Astrocyte of the cerebellum (primary cell): ENCODE results near the gene PMS1.

ENCODE experiments used
- DNase-seq: peaks from one replicate; pipeline ENCODE4 v3.0.0-alpha.2; 2011; ENCODE audit warnings: low read depth
- H3K4me3 ChIP-seq: 2 replicates; pipeline ENCODE4 v1.5.1; 2011; ENCODE audit warnings: mild to moderate bottlenecking, low read depth, low read length, moderate library complexity
- in situ Hi-C: cut with HindIII; loops from 2 replicates; pipeline ENCODE4 v1.10.0; 2017; ENCODE audit warnings: low sequenced_read_pairs
- TF ChIP-seq, protein P1 (sequence below): IDR thresholded peaks from 2 replicates; pipeline ENCODE4 v1.5.1; 2012; ENCODE audit warnings: low read length, low read depth, moderate library complexity, mild to moderate bottlenecking; ENCODE audit errors: missing control alignments

The PMS1 gene

DNA sequence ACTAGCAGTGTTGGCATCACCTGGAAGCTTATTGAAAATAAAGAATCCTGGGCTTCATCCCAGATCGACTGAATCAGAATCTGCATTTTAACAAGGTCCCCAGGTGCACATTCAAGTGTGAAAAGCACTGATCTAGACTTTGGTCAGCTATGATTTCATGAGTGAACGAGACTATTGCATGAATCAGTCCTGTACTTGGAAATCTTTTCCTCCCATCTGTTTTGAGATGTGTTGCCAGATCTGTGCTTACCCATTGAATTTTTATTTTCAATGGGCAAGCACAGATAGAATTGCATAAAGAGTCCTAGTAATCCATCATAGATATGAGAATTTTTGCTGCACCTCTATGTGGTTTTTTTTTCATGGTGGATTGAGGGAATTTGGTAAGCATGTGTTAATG, 64.0 kb downstream of the PMS1 start:
- DNase-seq = peak; percentile 5
- in situ Hi-C loops = no loop called here
- no peak overlapping the region for H3K4me3 ChIP-seq
- TF ChIP-seq, protein P1, sequence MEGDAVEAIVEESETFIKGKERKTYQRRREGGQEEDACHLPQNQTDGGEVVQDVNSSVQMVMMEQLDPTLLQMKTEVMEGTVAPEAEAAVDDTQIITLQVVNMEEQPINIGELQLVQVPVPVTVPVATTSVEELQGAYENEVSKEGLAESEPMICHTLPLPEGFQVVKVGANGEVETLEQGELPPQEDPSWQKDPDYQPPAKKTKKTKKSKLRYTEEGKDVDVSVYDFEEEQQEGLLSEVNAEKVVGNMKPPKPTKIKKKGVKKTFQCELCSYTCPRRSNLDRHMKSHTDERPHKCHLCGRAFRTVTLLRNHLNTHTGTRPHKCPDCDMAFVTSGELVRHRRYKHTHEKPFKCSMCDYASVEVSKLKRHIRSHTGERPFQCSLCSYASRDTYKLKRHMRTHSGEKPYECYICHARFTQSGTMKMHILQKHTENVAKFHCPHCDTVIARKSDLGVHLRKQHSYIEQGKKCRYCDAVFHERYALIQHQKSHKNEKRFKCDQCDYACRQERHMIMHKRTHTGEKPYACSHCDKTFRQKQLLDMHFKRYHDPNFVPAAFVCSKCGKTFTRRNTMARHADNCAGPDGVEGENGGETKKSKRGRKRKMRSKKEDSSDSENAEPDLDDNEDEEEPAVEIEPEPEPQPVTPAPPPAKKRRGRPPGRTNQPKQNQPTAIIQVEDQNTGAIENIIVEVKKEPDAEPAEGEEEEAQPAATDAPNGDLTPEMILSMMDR = no peak

- H3K4me3 ChIP-seq = no peak overlapping the region
- in situ Hi-C loops = no loop called here
- DNase-seq = no peak
- TF ChIP-seq, protein P1 = no peak
Measured at GRCh38 chr2:189849550-189849949, 65.3 kb downstream of the PMS1 start.

- H3K4me3 ChIP-seq = no peak overlapping the region
- DNase-seq = no peak
- TF ChIP-seq, protein P1 = no peak
- in situ Hi-C loops = no loop called here
Measured at GRCh38 chr2:189851174-189851826, 67.0 kb downstream of the PMS1 start.

DNA sequence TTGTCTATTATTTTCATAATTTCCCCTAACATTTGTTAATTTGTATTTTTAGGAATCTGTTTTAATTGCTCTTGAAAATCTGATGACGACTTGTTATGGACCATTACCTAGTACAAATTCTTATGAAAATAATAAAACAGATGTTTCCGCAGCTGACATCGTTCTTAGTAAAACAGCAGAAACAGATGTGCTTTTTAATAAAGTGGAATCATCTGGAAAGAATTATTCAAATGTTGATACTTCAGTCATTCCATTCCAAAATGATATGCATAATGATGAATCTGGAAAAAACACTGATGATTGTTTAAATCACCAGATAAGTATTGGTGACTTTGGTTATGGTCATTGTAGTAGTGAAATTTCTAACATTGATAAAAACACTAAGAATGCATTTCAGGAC, 69.9 kb downstream of the PMS1 start:
- H3K4me3 ChIP-seq = no peak overlapping the region
- DNase-seq = no peak
- in situ Hi-C loops = no loop called here
- TF ChIP-seq, protein P1 = no peak

GRCh38 chr2:189854940-189855339, 70.7 kb downstream of the PMS1 start:
- no peak for DNase-seq
- TF ChIP-seq, protein P1 = no peak
- in situ Hi-C loops = no loop called here
- H3K4me3 ChIP-seq = no peak overlapping the region

DNA sequence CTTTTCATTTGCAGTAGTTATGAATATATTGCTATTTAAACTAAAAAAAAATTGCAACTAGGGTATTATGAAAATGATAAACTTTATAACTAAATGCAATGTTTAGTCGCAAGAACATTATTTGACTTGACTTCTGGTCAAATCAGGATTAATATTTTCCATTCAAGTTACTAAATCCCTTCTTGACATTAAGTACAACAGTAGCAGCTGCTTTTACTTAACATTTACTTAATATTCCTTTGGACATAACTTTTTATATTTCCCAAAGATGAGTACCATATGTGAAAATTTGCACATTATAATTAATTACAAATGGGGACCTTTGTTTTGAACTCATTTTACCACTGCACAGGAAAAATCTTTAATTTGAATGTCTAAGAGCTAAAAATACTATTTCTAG, 74.0 kb downstream of the PMS1 start:
- TF ChIP-seq, protein P1 = no peak
- no peak for DNase-seq
- in situ Hi-C loops = no loop called here
- no peak overlapping the region for H3K4me3 ChIP-seq
